Stomach (tissue), 4 donors: ENCODE results near the gene SFXN5.

Experiments
- CTCF ChIP-seq, 7 experiments: fragments of 450-650 bp in 4 of 7; fragments of 200-600 bp in 3 of 7; sonication (generic) in 3 of 7; IDR thresholded peaks; one replicate each; pipeline ENCODE4 v1.5.1; 2016 to 2019; ENCODE audit warnings: antibody characterized with exemption in 7 of 7, control low read depth in 2 of 7, mild to moderate bottlenecking in 1 of 7
- EP300 ChIP-seq: sonication (generic); formaldehyde crosslinking; IDR thresholded peaks from one replicate; pipeline ENCODE4 v1.6.1; 2017; ENCODE audit warnings: antibody characterized with exemption
- POLR2A ChIP-seq, 4 donors: fragments of 450-650 bp; IDR thresholded peaks; one replicate each; pipeline ENCODE4 v1.6.1; 2016; ENCODE audit warnings: antibody characterized with exemption in 4 of 4, control low read depth in 2 of 4, mild to moderate bottlenecking in 1 of 4, moderate library complexity in 1 of 4
- POLR2AphosphoS5 ChIP-seq, 3 donors: sonication (generic); formaldehyde crosslinking; IDR thresholded peaks; one replicate each; pipeline ENCODE4 v1.6.1; 2016; ENCODE audit warnings: antibody characterized with exemption in 3 of 3

- TF ChIP-seq CTCF (IDR thresholded peaks at IDR 0.05), result no peak
- TF ChIP-seq POLR2A (IDR thresholded peaks at IDR 0.05), result no peak
- TF ChIP-seq EP300, result no peak
- TF ChIP-seq POLR2AphosphoS5 (IDR thresholded peaks at IDR 0.05), result no peak
Measured at GRCh38 chr2:72921088-72921851, 150.2 kb downstream of the SFXN5 start.
